NB4 (cell line): Measurements from ENCODE around the gene TMEM258.

Source experiments
- POLR2A ChIP-seq: IDR thresholded peaks from 2 replicates; pipeline ENCODE4 v1.6.1; 2011; ENCODE audit warnings: mild to moderate bottlenecking; ENCODE audit not compliant: insufficient read length; ENCODE audit errors: extremely low read depth
- TF ChIP-seq, protein P1 (sequence below): IDR thresholded peaks from one replicate; pipeline ENCODE4 v1.5.1; 2012; ENCODE audit warnings: low read depth, low read length
- TF ChIP-seq, protein P2 (sequence below): IDR thresholded peaks from 2 replicates; pipeline ENCODE4 v1.6.1; 2011; ENCODE audit warnings: low read depth, low read length

- TF ChIP-seq, protein P1, sequence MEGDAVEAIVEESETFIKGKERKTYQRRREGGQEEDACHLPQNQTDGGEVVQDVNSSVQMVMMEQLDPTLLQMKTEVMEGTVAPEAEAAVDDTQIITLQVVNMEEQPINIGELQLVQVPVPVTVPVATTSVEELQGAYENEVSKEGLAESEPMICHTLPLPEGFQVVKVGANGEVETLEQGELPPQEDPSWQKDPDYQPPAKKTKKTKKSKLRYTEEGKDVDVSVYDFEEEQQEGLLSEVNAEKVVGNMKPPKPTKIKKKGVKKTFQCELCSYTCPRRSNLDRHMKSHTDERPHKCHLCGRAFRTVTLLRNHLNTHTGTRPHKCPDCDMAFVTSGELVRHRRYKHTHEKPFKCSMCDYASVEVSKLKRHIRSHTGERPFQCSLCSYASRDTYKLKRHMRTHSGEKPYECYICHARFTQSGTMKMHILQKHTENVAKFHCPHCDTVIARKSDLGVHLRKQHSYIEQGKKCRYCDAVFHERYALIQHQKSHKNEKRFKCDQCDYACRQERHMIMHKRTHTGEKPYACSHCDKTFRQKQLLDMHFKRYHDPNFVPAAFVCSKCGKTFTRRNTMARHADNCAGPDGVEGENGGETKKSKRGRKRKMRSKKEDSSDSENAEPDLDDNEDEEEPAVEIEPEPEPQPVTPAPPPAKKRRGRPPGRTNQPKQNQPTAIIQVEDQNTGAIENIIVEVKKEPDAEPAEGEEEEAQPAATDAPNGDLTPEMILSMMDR = no peak
- TF ChIP-seq POLR2A = no peak
- TF ChIP-seq, protein P2, sequence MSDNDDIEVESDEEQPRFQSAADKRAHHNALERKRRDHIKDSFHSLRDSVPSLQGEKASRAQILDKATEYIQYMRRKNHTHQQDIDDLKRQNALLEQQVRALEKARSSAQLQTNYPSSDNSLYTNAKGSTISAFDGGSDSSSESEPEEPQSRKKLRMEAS = no peak
Observed at GRCh38 chr11:61769946-61770683, 22.3 kb downstream of the TMEM258 start.
